Gastrocnemius medialis (tissue), 4 donors: Measurements from ENCODE around the gene SLC5A3.

Source experiments
- POLR2A ChIP-seq, 2 donors: fragments of 450-650 bp; IDR thresholded peaks; one replicate each; pipeline ENCODE4 v1.6.1; 2017; ENCODE audit warnings: antibody characterized with exemption in 2 of 2, mild to moderate bottlenecking in 2 of 2, moderate library complexity in 2 of 2
- TF ChIP-seq, protein P1 (sequence below), 5 experiments: fragments of 450-650 bp in 3 of 5; fragments of 200-600 bp in 2 of 5; sonication (generic) in 2 of 5; IDR thresholded peaks in 4 of 5; conservative IDR thresholded peaks in 1 of 5; 1 replicate in 4 of 5; 2 replicates in 1 of 5; pipeline ENCODE4 v1.5.1; 2016 to 2019; ENCODE audit warnings: antibody characterized with exemption in 5 of 5, mild to moderate bottlenecking in 3 of 5, moderate library complexity in 3 of 5

- TF ChIP-seq, protein P1, sequence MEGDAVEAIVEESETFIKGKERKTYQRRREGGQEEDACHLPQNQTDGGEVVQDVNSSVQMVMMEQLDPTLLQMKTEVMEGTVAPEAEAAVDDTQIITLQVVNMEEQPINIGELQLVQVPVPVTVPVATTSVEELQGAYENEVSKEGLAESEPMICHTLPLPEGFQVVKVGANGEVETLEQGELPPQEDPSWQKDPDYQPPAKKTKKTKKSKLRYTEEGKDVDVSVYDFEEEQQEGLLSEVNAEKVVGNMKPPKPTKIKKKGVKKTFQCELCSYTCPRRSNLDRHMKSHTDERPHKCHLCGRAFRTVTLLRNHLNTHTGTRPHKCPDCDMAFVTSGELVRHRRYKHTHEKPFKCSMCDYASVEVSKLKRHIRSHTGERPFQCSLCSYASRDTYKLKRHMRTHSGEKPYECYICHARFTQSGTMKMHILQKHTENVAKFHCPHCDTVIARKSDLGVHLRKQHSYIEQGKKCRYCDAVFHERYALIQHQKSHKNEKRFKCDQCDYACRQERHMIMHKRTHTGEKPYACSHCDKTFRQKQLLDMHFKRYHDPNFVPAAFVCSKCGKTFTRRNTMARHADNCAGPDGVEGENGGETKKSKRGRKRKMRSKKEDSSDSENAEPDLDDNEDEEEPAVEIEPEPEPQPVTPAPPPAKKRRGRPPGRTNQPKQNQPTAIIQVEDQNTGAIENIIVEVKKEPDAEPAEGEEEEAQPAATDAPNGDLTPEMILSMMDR (IDR thresholded peaks at IDR 0.05 in 4 of 5, conservative IDR thresholded peaks at IDR 0.05 in 1 of 5) = no peak
- no peak for TF ChIP-seq POLR2A (IDR thresholded peaks at IDR 0.05)
These were observed 17.8 kb upstream of the SLC5A3 start for GRCh38 chr21:34055615-34056014.
